GM19035 (cell line): ENCODE results near the gene BBS9.
"Not testable (repeated sequence)": the region's sequence is repeated elsewhere in the genome, so short reads cannot be mapped to it uniquely, and the experiment has no call there.

Experiments
- ATAC-seq: cut with Tn5 transposase; IDR thresholded peaks from one replicate; pipeline ENCODE4 v1.9.1; 2021; ENCODE audit not compliant: unreplicated experiment

BBS9 gene

GRCh38 chr7:33485747-33486493 is 356.6 kb downstream of the BBS9 start:
- no peak for ATAC-seq

DNA sequence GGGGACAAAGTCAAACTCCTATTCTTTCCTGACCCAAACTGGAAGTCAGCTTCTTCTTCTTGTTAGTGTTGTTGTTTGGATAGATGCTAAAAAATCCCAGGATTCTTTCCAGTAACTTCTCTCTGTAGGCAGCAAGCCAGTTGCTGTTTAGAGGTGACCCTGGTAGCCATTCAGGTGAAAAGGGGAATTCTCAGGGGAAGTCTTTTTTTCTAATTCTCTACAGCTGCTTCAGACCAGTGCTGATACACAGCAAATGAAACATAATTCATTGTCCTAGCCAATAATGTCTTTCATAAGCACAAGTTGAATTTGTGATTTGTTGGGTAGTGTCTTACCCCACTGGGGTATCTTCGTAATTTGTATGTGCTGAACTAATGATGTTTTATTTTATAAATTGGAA is 357.3 kb downstream of the BBS9 start:
- no peak for ATAC-seq

- no peak for ATAC-seq
Measured at GRCh38 chr7:33487998-33488682, 358.8 kb downstream of the BBS9 start.

GRCh38 chr7:33494474-33494873 is 365.1 kb downstream of the BBS9 start:
- ATAC-seq, result no peak

GRCh38 chr7:33495207-33495606 is 365.8 kb downstream of the BBS9 start:
- no peak for ATAC-seq

GRCh38 chr7:33497051-33497450 is 367.7 kb downstream of the BBS9 start:
- no peak for ATAC-seq

DNA sequence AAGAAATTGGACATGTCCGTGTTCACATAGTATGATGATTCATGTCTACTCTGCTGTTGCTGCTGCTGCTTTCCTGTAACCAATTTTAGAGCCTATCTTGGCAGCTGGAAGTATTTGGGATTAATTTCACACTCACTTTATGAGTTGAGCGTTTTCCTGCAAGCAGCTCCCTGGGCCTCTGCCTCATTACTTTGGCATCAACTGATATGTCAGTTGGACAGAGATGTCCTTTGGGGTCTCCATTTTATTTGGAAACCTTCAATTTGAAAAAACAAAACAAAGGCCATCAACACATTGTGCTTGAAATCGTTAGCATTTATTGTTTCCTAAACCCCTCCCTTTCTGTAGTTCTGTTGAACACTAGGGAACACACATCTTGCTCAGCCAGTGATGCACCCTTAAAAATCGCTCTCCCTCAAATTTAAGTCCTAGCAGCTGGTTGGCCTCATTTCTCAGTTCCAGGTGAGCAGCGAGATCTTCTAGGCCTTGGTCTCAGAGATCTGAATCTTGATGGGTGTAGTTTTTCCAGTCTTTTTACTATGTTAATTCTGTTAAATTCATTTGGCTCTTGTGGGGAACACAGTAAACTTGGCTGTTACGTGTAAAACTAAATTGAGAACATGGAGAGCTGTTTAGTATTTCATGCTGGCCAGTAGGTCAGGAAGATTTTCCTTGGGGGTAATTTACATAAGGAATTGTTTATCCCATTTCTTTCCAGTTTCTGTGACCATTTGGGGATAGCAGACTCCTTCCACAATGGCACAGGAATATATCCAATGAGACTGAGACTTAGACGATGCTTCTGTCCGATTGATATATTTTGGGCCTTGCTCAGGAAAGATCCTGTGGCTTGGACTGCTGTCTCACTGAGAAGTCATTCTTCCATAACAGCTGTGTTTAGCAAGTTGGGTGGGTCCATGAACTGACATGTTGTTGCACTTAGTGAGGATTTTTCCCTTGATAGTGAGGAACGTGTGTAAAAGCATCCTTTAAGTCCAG is 371.6 kb downstream of the BBS9 start:
- no peak for ATAC-seq

- ATAC-seq, result no peak
Measured at GRCh38 chr7:33503014-33503413, 373.6 kb downstream of the BBS9 start.

DNA sequence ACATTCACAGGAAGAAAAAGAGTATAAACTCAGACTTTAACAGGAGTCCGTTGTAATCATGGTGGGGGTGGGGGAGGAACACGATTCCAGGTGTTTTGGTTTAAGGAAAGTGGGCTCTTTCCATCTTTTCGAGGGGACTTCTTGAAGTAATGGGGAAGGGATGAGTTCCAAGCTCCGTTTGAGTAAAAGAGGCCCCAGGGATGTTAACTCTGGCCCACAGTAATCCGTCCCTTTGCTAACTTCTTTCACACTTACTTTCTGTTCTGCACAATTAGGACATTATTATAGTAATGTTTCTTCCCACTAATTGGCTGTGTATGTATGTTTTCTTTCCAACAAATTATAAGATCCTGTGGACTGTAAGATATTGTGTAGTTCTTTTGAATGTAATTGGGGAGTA is 374.4 kb downstream of the BBS9 start:
- ATAC-seq, result no peak

DNA sequence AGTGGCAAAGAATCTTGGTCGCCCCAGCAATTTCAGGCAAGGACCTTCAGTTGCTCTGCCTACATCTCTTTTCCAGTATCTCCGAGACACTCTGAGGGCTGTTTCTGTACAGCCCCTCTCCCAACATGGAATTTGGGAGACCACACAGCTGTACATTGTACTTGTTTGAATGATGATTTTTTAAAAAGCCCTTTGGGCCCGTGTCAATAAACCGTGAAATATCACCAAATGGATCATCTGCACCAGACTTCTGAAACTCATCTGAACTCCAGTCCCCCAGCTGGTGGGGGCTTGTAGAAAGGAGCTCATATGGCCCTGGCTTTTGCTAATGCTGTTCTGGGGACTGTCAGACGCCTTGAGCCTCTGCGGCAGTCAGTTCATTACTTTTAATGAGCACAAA is 374.9 kb downstream of the BBS9 start:
- ATAC-seq, result no peak

GRCh38 chr7:33509206-33509605 is 379.8 kb downstream of the BBS9 start:
- ATAC-seq, result no peak

- no peak for ATAC-seq
Measured at GRCh38 chr7:33511778-33512177, 382.4 kb downstream of the BBS9 start.

DNA sequence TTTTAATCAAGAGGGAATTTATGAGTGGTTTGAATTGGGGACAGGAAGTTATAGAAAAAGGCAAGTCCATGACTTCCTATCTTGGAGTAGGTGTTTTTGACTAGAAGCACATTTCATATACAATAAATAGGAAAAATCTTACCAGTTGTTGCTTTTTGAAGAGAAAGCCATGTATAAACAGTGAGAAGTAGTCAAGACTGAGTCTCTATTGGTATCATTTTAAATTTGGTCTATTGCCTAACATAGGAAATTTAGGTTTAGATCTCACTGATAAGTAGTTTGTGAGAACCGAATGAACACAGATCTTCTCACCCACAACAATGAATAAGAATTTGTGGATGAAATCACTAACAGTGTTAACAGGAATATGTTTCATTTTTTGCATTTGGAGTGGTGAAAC is 387.2 kb downstream of the BBS9 start:
- no peak for ATAC-seq

DNA sequence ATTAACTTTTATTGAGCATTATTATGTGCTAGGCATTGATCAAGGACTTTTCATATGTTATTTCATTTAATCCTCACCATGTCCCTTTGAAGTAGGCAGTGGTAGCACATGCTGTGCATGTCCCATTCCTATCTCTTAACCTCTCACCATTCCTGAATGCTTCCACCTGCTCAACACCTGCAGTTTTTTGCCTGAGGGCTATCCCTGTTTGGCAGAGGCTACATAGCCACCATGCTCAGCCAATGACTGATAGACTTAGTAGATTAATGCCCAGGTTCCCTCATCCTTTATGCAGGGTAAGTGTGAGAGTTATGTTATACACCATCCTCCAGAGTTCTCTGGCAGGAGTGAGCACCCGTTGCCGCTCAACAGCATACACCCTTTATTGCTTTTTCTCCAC is 387.8 kb downstream of the BBS9 start:
- ATAC-seq, result no peak

- not testable (repeated sequence) for ATAC-seq
Measured at GRCh38 chr7:33527008-33527407, 397.6 kb downstream of the BBS9 start.

- ATAC-seq, result not testable (repeated sequence)
Measured at GRCh38 chr7:33527613-33528012, 398.2 kb downstream of the BBS9 start.

DNA sequence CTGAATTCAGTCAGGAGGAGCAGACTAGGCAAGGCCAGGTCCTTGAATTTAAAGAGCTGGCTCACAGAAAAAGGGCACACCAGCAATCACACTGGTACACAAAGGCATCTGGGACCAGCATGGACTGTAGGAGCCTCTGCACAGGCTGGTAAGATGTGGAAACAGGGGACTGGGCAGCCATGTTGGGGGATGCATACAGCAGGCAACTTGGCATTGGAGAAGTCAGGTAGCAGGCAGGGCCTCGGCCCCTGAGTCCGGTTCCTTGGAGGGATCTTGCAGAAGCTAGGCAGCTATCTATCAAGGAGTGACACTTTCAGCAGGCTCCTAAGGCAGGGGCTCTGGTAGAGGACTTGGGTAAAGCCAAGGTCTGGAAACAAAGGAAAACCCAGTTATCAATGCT is 399.7 kb downstream of the BBS9 start:
- ATAC-seq, result no peak

DNA sequence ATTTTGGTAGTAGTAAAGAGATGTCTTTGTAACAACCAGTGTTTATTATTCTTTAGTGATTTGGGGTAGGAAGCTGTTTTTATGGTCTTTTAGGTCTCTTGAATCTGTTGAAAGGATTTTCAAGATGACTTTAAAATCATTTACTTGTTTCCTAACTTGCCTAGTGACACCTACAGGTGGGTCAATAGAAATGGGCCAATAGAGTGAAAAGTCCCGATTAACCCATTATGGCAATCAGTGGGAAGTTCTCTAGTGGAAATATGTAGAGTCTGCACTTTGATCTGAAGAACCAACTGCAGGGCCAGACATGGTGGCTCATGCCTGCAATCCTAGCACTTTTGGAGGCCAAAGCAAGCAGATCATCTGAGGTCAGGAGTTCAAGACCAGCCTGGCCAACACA is 401.3 kb downstream of the BBS9 start:
- ATAC-seq, result no peak

GRCh38 chr7:33531888-33532287 is 402.5 kb downstream of the BBS9 start:
- ATAC-seq, result no peak

DNA sequence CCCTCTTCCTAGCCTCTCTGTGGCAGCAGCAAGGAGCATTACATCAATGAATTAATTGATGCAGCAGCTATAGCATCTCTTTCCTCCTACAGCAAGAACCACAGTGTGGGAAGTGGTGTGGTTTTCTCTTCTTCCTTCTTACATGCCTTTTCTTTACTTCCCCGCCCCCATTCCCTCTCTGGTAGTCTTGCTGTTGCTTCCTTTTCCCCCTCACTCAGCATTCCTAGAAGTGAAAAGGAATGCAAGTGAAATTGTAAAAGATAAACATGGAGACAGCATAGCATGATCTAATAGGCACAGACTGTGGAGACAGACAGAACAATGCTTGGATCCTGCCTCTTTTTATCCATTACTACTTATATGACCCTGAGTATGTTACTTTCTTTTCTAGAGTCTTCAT is 405.5 kb downstream of the BBS9 start:
- ATAC-seq, result no peak

DNA sequence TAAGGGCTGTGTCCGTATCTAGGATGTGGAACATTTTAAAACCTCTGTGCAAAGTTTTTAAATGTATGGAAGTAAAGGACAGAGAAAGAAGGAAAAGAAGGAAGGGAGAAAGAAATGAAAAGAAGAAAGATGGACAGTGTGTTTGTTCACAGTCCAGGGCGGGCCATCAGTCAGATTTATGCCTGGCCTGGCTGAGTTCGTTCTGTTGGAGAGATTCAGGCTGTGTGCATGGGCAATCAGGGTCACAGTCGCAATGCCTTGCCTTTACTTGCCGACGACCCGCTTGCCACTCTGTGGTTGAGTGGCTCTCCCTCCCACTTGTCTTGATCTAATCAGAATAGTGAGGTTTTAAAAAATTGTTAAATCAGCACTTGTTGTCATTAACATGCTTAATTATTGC is 406.6 kb downstream of the BBS9 start:
- ATAC-seq, result no peak
